HG02970 (cell line): ENCODE results near the gene ANKH.

Experiments used
- ATAC-seq: cut with Tn5 transposase; IDR thresholded peaks from one replicate; pipeline ENCODE4 v1.9.1; 2021; ENCODE audit warnings: mild to moderate bottlenecking, moderate library complexity, moderate number of reproducible peaks; ENCODE audit not compliant: unreplicated experiment, low FRiP score

ANKH gene

GRCh38 chr5:14699807-14700400 is 171.7 kb downstream of the ANKH start:
- no peak for ATAC-seq

GRCh38 chr5:14699159-14699558 is 172.4 kb downstream of the ANKH start:
- ATAC-seq, result no peak

GRCh38 chr5:14698495-14698894 is 173.1 kb downstream of the ANKH start:
- no peak for ATAC-seq

- ATAC-seq, result no peak
These were observed 174.7 kb downstream of the ANKH start for GRCh38 chr5:14696851-14697250.

GRCh38 chr5:14696057-14696456 is 175.5 kb downstream of the ANKH start:
- no peak for ATAC-seq

- no peak for ATAC-seq
These were observed 176.4 kb downstream of the ANKH start for GRCh38 chr5:14695152-14695551.

GRCh38 chr5:14693070-14693469 is 178.5 kb downstream of the ANKH start:
- ATAC-seq, result no peak

GRCh38 chr5:14687023-14687665 is 184.4 kb downstream of the ANKH start:
- ATAC-seq, result no peak

- ATAC-seq, result no peak
These were observed 185.1 kb downstream of the ANKH start for GRCh38 chr5:14686517-14686916.

GRCh38 chr5:14685757-14686156 is 185.8 kb downstream of the ANKH start:
- ATAC-seq, result peak; percentile 71

- no peak for ATAC-seq
These were observed 186.8 kb downstream of the ANKH start for GRCh38 chr5:14684757-14685156.

GRCh38 chr5:14683906-14684455 is 187.6 kb downstream of the ANKH start:
- ATAC-seq, result no peak

GRCh38 chr5:14681236-14681752 is 190.3 kb downstream of the ANKH start:
- ATAC-seq, result no peak

- ATAC-seq, result no peak
These were observed 192.0 kb downstream of the ANKH start for GRCh38 chr5:14679595-14679994.

GRCh38 chr5:14678773-14679334 is 192.7 kb downstream of the ANKH start:
- no peak for ATAC-seq

GRCh38 chr5:14676320-14676719 is 195.3 kb downstream of the ANKH start:
- ATAC-seq, result peak; percentile 54

- ATAC-seq, result peak; percentile 43
These were observed 195.7 kb downstream of the ANKH start for GRCh38 chr5:14675865-14676300.

GRCh38 chr5:14674983-14675854 is 196.4 kb downstream of the ANKH start:
- ATAC-seq, result peak; percentile 14

- ATAC-seq, result no peak
These were observed 198.1 kb downstream of the ANKH start for GRCh38 chr5:14673443-14673842.
